B cell (primary cell): ENCODE data around the gene SGCG. TPM values are rescaled to one million over a fixed set of nuclear protein-coding genes. Genes with fewer than 3 reads are reported as not detected.

Experiments used
- ATAC-seq: fragments of 200-7000 bp; cut with Tn5 transposase; one replicate; pipeline ENCODE4 v1.10.0; 2021; ENCODE audit warnings: low read depth, mild to moderate bottlenecking, moderate number of reproducible peaks, moderate library complexity
- CTCF ChIA-PET: fragments of 350-600 bp; sonication (Branson Sonifier 250); formaldehyde crosslinking; loops from one replicate; lab custom pipeline; 2021; ENCODE audit warnings: antibody characterized with exemption, inconsistent platforms; lab: Charles Lee
- POLR2A ChIA-PET: fragments of 350-600 bp; sonication (Branson Sonifier 250); formaldehyde crosslinking; loops from one replicate; lab custom pipeline; 2021; ENCODE audit warnings: antibody characterized with exemption; lab: Charles Lee
- DNase-seq: peaks from one replicate; pipeline ENCODE4 v3.0.0; 2013
- H2AFZ ChIP-seq: 2 replicates; pipeline ENCODE4 v1.6.1; 2012; ENCODE audit warnings: mild to moderate bottlenecking, low read depth, low read length; ENCODE audit not compliant: insufficient read depth, poor library complexity, severe bottlenecking
- H3K27ac ChIP-seq, 2 donors: 1 replicate in 1 of 2; 2 replicates in 1 of 2; pipeline ENCODE4 v1.5.1; 2012 to 2013; ENCODE audit warnings: low read length in 2 of 2, mild to moderate bottlenecking in 2 of 2, moderate library complexity in 1 of 2
- H3K27me3 ChIP-seq, 4 experiments: fragments of 200-600 bp in 1 of 4; sonication (generic) in 1 of 4; replicated peaks in 1 of 4; 1 replicate in 2 of 4; 2 replicates in 2 of 4; pipeline versions ENCODE4 v1.6.1 to v1.7.0; 2013 to 2016; ENCODE audit warnings: low read length in 3 of 4, mild to moderate bottlenecking in 2 of 4, mixed read lengths in 1 of 4, moderate library complexity in 1 of 4; ENCODE audit not compliant: insufficient read depth in 4 of 4, control insufficient read depth in 3 of 4; ENCODE audit errors: control extremely low read depth in 1 of 4
- H3K36me3 ChIP-seq, 2 experiments: replicated peaks in 1 of 2; 1 replicate in 1 of 2; 2 replicates in 1 of 2; pipeline versions ENCODE4 v1.6.1 to v1.7.1; 2013; ENCODE audit warnings: low read length in 1 of 2; ENCODE audit not compliant: insufficient read depth in 2 of 2, control insufficient read depth in 1 of 2; ENCODE audit errors: control extremely low read depth in 1 of 2, extremely low read depth in 1 of 2
- H3K4me1 ChIP-seq, 2 donors: fragments of 200-600 bp in 1 of 2; sonication (generic) in 1 of 2; 1 replicate in 1 of 2; 2 replicates in 1 of 2; pipeline versions ENCODE4 v1.5.1 to v1.6.1; 2013 to 2017; ENCODE audit warnings: low read length in 2 of 2; ENCODE audit not compliant: control insufficient read depth in 2 of 2, insufficient read depth in 2 of 2
- H3K4me2 ChIP-seq: replicated peaks from 2 replicates; pipeline ENCODE3; 2012; ENCODE audit warnings: mild to moderate bottlenecking, low read depth, low read length; ENCODE audit not compliant: poor library complexity, severe bottlenecking
- H3K4me3 ChIP-seq, 5 experiments: fragments of 200-600 bp in 1 of 5; sonication (generic) in 1 of 5; 1 replicate in 3 of 5; 2 replicates in 2 of 5; pipeline versions ENCODE4 v1.5.1 to v1.7.0; 2011 to 2016; ENCODE audit warnings: low read length in 4 of 5, mild to moderate bottlenecking in 4 of 5, low read depth in 2 of 5, control low read depth in 1 of 5, moderate library complexity in 1 of 5; ENCODE audit not compliant: insufficient read depth in 1 of 5; ENCODE audit errors: control extremely low read depth in 1 of 5, extremely low read depth in 1 of 5
- H3K79me2 ChIP-seq: fragments of 200-600 bp; sonication (generic); one replicate; pipeline ENCODE4 v1.6.0; 2016; ENCODE audit warnings: low read length; ENCODE audit not compliant: control insufficient read depth, insufficient read depth
- H3K9ac ChIP-seq: fragments of 200-600 bp; sonication (generic); 2 replicates; pipeline ENCODE4 v1.6.1; 2017; ENCODE audit warnings: mild to moderate bottlenecking, low read length, moderate library complexity
- H3K9me3 ChIP-seq, 3 donors: one replicate each; pipeline versions ENCODE4 v1.6.1 to v1.7.1; 2013; ENCODE audit warnings: low read length in 2 of 3; ENCODE audit not compliant: control insufficient read depth in 2 of 3, insufficient read depth in 1 of 3; ENCODE audit errors: control extremely low read depth in 1 of 3
- H4K20me1 ChIP-seq: 2 replicates; pipeline ENCODE4 v1.6.0; 2012; ENCODE audit warnings: mild to moderate bottlenecking, low read length; ENCODE audit not compliant: insufficient read depth, control insufficient read depth, poor library complexity, severe bottlenecking
- H3K27ac Mint-ChIP-seq: one replicate; pipeline ENCODE4 v1.8.0; 2021; ENCODE audit warnings: mixed read lengths
- H3K27me3 Mint-ChIP-seq: one replicate; pipeline ENCODE4 v1.8.0; 2021; ENCODE audit warnings: mixed read lengths
- H3K4me1 Mint-ChIP-seq: one replicate; pipeline ENCODE4 v1.8.0; 2021; ENCODE audit warnings: mixed read lengths
- H3K4me3 Mint-ChIP-seq: one replicate; pipeline ENCODE4 v1.8.0; 2021; ENCODE audit warnings: mixed read lengths
- H3K9me3 Mint-ChIP-seq: one replicate; pipeline ENCODE4 v1.8.0; 2022; ENCODE audit warnings: mixed read lengths; ENCODE audit not compliant: insufficient read depth
- EZH2 ChIP-seq: IDR thresholded peaks from 2 replicates; pipeline ENCODE4 v1.6.1; 2012; ENCODE audit warnings: borderline replicate concordance, low read depth, mild to moderate bottlenecking, moderate library complexity, low read length; ENCODE audit not compliant: insufficient read depth, poor library complexity, severe bottlenecking
- WGBS: methylation state at CpG from one replicate; pipeline ENCODE4 v1.1.5; 2013; ENCODE audit warnings: missing lambda C conversion rate; ENCODE audit not compliant: insufficient coverage; 5-methylcytosine and 5-hydroxymethylcytosine counted together
- intact Hi-C: fragments of 100-400 bp; cut with micrococcal nuclease; formaldehyde crosslinking; loops from one replicate; pipeline ENCODE4 v1.10.0; 2022
- polyA plus RNA-seq: library from polyadenylated mRNA; depleted of rRNA; stranded (reverse); fragments of >200 nt; gene quantifications from 2 replicates; pipeline ENCODE4 v1.2.3, GENCODE V29; 2012
- total RNA-seq, 2 donors: library from RNA; stranded (reverse); fragments of 120-200 nt in 1 of 2; gene quantifications; 1 replicate in 1 of 2; 2 replicates in 1 of 2; pipeline versions ENCODE4 v1.2.3 to v1.2.4, GENCODE V29; 2013 to 2022
- TF ChIP-seq, protein P1 (sequence below): fragments of 200-600 bp; IDR thresholded peaks from one replicate; pipeline ENCODE4 v1.8.0; 2022; ENCODE audit warnings: antibody characterized with exemption, mild to moderate bottlenecking

The SGCG gene
- total and polyA plus RNA-seq, 2 donors (not counting 1 experiment from before 2014, with no cell fraction given) = not detected

DNA sequence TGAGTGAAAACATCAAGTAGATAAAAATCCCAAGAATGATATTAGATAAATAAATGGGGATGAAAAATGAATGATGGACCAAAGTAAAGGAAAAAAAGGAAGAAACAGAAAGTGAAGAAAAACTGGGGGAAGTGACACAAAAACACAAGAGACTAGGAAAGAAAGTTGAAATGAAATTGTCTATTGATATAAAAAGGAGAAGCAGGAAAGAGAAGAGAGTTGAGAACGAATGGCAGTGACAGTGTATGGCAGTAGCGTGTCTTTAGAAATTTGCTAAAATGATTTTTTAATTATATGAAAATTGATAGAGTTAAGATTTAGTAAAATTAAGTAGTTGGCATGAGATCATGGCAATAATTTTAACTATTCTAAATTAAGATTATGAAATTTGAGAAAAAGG lies 36.3 kb upstream of the SGCG start:
- POLR2A ChIA-PET = no interaction called here
- H3K36me3 ChIP-seq = no peaks in the 10 kb centered on the region
- no CpG with 5 or more reads among the region's 2 CpGs for WGBS
- ATAC-seq = no peak
- no peak overlapping the region for H2AFZ ChIP-seq
- H4K20me1 ChIP-seq = no peaks in the 10 kb centered on the region
- no peak overlapping the region for H3K4me3 ChIP-seq
- intact Hi-C loops = no loop called here
- H3K4me1 ChIP-seq = no peaks in the 10 kb centered on the region
- no peak for TF ChIP-seq EZH2
- TF ChIP-seq, protein P1, sequence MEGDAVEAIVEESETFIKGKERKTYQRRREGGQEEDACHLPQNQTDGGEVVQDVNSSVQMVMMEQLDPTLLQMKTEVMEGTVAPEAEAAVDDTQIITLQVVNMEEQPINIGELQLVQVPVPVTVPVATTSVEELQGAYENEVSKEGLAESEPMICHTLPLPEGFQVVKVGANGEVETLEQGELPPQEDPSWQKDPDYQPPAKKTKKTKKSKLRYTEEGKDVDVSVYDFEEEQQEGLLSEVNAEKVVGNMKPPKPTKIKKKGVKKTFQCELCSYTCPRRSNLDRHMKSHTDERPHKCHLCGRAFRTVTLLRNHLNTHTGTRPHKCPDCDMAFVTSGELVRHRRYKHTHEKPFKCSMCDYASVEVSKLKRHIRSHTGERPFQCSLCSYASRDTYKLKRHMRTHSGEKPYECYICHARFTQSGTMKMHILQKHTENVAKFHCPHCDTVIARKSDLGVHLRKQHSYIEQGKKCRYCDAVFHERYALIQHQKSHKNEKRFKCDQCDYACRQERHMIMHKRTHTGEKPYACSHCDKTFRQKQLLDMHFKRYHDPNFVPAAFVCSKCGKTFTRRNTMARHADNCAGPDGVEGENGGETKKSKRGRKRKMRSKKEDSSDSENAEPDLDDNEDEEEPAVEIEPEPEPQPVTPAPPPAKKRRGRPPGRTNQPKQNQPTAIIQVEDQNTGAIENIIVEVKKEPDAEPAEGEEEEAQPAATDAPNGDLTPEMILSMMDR = no peak
- CTCF ChIA-PET = no interaction called here
- Mint-ChIP-seq H3K27ac (no peak overlapping the region), H3K9me3 (no peaks in the 10 kb centered on the region), H3K27me3 (no peaks in the 10 kb centered on the region), H3K4me1 (no peaks in the 10 kb centered on the region), H3K4me3 (no peak overlapping the region)
- H3K79me2 ChIP-seq = no peaks in the 10 kb centered on the region
- H3K9ac ChIP-seq = no peak overlapping the region
- no peak overlapping the region for H3K27ac ChIP-seq
- peaks cover 0 to 2% (median 0%) of the 10 kb centered on the region in 4 experiments for H3K27me3 ChIP-seq
- H3K9me3 ChIP-seq = peaks cover 0 to 12% (median 1%) of the 10 kb centered on the region in 3 donors
- no peak for DNase-seq
- no peak overlapping the region for H3K4me2 ChIP-seq

DNA sequence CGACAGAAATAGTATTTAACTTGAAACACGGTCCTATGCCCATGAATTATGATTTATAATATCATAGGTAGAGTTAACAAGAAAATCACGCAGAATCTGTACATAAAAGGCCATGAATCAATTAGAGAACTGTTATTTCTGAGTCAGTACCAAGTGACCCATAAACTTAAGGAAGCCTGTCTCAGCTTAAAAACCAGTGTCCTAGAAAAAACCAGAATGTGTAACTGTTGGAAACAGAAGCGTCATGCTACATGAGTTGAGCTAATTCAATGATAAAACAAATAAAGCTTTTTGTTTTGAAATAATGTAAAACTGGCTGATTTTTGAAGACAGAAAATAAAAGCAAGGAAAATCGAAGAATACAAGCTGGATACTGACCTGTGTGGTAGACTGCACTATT lies 34.8 kb upstream of the SGCG start:
- Histone ChIP-seq H3K4me2 (no peak overlapping the region), H3K27me3 (peaks cover 0 to 2% (median 0%) of the 10 kb centered on the region in 4 experiments), H3K4me3 (no peak overlapping the region), H3K36me3 (no peaks in the 10 kb centered on the region), H3K9ac (no peak overlapping the region), H3K27ac (no peak overlapping the region), H4K20me1 (no peaks in the 10 kb centered on the region), H3K79me2 (no peaks in the 10 kb centered on the region), H2AFZ (no peak overlapping the region), H3K4me1 (no peaks in the 10 kb centered on the region), H3K9me3 (peaks cover 0 to 12% (median 1%) of the 10 kb centered on the region in 3 donors)
- no peak for ATAC-seq
- Mint-ChIP-seq H3K4me1 (no peaks in the 10 kb centered on the region), H3K4me3 (no peak overlapping the region), H3K27me3 (no peaks in the 10 kb centered on the region), H3K9me3 (no peaks in the 10 kb centered on the region), H3K27ac (no peak overlapping the region)
- intact Hi-C loops = no loop called here
- ChIA-PET POLR2A (no interaction called here), CTCF (no interaction called here)
- no peak for DNase-seq
- no CpG with 5 or more reads among the region's 5 CpGs for WGBS
- TF ChIP-seq, protein P1 = no peak
- no peak for TF ChIP-seq EZH2
